ENCODE data around the gene COL9A1.

The COL9A1 gene

GRCh38 chr6:70168681-70169377 lies 134.1 kb downstream of the COL9A1 start:
- no peak for DNase-seq
